Measurements from ENCODE around the gene DPP10. TPM values are rescaled to one million over a fixed set of nuclear protein-coding genes. Genes with fewer than 3 reads are reported as not detected.

DPP10 gene
- polyA plus RNA-seq, 1 donor, result 17.1 TPM

DNA sequence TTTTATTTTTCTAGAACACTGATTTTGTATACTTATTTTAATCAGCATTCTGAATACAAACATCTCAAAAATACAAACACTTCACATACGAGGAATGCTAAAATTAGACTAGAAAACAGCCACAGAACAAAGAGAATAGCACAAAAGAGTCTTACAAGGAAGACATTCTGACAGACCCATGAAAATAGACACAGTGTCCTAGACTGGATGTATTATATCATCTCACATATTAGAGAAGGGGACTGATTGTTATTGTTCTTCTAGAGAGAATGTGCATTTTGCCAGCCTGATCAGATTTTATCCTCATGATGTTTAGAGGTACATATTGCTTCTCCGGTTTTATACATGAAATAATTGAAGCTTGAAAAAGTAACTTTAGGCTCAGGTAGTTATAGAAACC lies 357.9 kb downstream of the DPP10 start:
- DNase-seq, result no peak

GRCh38 chr2:114805195-114805594 lies 362.8 kb downstream of the DPP10 start:
- DNase-seq, result no peak

DNA sequence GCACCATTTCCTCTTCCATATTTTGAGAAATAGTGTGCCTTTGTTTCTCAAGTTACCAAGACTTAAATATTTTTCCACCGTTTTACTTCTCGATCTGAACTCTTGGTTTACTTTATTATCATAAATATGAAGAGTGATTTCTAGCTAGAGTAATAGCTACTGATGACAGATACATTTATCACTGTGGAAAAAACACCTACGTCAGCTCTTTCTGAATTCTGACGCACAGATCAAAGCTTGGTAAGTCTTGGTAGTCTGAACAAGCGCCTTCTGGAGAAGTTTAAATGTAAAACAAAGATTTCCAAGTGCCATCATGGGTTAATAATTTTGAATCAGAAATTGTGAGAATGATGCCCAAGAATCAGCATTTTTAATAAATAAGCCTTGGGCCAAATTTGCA lies 367.7 kb downstream of the DPP10 start:
- no peak for DNase-seq

GRCh38 chr2:114812261-114812660 lies 369.8 kb downstream of the DPP10 start:
- no peak for DNase-seq

DNA sequence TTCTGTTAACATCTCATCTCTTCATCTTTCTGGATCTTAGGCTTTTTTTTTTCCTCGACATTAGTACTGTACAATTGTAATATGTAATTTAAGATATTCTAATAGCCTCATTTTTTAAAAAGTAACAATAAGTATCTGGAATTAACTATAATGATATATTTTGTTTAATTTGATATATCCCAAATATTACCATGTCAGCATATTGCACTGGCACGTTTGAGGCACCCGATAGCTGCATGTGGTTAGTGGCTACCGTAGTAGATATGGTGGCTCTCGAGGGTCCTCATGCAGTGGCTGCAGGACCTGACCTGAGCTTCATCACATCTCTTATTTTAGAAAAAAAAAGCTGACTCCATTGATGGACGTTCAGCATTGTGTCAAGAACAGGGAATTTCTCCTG lies 371.9 kb downstream of the DPP10 start:
- no peak for DNase-seq

- DNase-seq, result no peak
Observed at GRCh38 chr2:114821055-114821454, 378.6 kb downstream of the DPP10 start.

DNA sequence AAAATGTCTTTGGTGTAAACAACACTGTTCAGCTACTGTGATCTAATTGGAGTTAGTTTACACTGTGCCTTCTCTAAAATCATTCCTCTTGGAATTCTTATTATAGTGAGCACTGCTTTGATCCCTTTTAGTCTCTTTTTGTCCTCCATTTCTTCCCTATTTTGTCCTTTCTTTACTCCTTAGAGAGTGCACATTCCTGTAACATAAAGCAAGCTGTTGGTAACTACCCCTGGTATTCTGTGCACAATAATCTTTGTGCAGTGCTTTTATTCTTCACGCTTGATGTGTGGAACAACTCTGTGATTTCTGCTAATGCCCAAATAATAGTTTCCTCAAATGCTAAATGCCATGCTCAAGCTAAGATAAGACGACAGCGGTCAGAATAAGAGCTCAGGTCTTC lies 401.5 kb downstream of the DPP10 start:
- no peak for DNase-seq

- DNase-seq, result no peak
Observed at GRCh38 chr2:114857196-114857595, 414.8 kb downstream of the DPP10 start.

- no peak for DNase-seq
Observed at GRCh38 chr2:114859726-114860510, 417.5 kb downstream of the DPP10 start.

- no peak for DNase-seq
Observed at GRCh38 chr2:114862243-114862642, 419.8 kb downstream of the DPP10 start.

GRCh38 chr2:114864901-114865300 lies 422.5 kb downstream of the DPP10 start:
- no peak for DNase-seq

GRCh38 chr2:114880046-114880445 lies 437.6 kb downstream of the DPP10 start:
- no peak for DNase-seq

- DNase-seq, result no peak
Observed at GRCh38 chr2:114919985-114920384, 477.5 kb downstream of the DPP10 start.

DNA sequence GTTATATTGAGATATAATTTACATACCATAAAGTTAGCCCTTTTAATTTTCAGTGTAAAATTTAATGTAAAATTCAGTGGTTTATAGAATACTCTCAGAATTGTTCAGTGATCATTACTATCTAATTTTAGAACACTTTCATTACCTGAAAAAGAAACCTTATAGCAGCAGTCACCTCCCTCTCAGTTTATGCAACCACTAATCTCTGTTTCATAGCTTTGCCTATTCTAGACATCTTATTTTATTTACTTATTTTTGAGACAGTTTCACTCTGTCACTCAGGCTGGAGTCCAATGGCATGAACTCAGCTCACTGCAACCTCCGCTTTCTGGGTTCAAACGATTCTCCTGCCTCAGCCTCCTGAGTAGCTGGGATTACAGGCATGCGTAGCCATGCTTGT lies 479.6 kb downstream of the DPP10 start:
- no peak for DNase-seq

GRCh38 chr2:114925296-114926255 lies 483.1 kb downstream of the DPP10 start:
- DNase-seq, result no peak

- DNase-seq, result no peak
Observed at GRCh38 chr2:114926303-114926702, 483.9 kb downstream of the DPP10 start.

- DNase-seq, result no peak
Observed at GRCh38 chr2:114929225-114929624, 486.8 kb downstream of the DPP10 start.

DNA sequence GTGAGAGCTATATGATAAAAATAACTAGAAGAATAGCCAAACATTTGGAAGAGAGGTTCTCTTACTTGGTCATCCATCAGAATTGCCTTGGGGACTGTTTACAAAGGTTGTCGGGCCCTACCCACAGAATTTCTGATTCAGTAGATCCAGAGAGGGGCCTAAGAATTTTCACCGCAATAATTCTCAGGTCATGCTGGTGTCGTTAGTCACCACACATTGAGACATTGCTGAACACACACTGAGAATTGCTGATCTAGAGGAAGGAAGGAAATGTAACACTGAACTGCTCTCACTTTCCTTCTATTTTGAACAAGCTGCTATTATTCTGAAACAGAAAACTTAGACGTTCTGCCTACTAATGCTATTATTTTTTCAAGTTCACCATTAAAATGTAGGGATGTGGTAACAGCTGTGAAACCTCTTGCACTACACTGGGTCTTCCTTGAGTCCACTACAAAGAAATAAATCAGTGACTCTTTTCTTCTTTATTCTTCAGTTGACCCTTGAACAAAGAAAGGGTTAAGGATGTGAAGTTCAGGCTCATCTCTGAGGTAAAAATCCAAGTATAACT lies 491.3 kb downstream of the DPP10 start:
- DNase-seq, result no peak

GRCh38 chr2:114935031-114935430 lies 492.6 kb downstream of the DPP10 start:
- no peak for DNase-seq

- no peak for DNase-seq
Observed at GRCh38 chr2:114937366-114937930, 495.0 kb downstream of the DPP10 start.

DNA sequence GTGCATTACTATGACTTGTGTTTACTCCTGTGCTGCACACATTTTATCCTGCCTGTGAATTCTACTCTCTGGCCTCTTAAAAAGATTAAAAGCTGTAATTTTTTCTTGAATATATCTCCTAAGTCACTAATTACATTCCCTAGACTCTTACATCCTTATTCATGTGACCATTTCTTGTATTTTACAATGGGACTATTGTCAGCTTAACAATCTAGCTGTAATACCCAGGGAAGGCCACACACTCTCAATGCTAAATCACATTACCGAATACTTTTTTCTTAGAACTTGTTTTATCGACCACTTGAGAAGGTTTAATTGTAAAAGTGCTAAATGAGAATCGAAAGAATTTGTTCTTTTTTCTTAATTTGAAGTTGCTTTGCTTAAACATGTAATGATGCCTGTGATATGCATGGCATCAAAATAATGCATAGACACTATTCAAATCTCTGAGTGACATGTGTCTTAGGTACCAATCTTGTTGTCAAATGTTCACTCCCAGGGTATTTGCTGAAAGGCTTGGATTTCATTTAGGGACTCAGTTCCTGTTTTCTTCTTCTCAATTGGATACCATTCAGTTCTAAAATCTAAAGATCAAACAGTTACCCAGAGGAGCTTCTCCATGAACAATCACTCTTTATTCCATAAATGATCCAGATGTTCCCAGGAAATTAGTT lies 498.5 kb downstream of the DPP10 start:
- no peak for DNase-seq

GRCh38 chr2:114949228-114949804 lies 506.9 kb downstream of the DPP10 start:
- DNase-seq, result no peak
